Neural progenitor cell (in vitro differentiated cells): Measurements from ENCODE around the gene SUGCT.

Experiments used
- CTCF ChIP-seq: fragments of 200-600 bp; sonication (generic); IDR thresholded peaks from 2 replicates; pipeline ENCODE4 v1.5.1; 2017; ENCODE audit warnings: antibody characterized with exemption, mild to moderate bottlenecking
- EZH2 ChIP-seq: fragments of 200-600 bp; sonication (generic); IDR thresholded peaks from 2 replicates; pipeline ENCODE4 v1.6.1; 2017; ENCODE audit warnings: antibody characterized with exemption, mild to moderate bottlenecking, moderate library complexity

DNA sequence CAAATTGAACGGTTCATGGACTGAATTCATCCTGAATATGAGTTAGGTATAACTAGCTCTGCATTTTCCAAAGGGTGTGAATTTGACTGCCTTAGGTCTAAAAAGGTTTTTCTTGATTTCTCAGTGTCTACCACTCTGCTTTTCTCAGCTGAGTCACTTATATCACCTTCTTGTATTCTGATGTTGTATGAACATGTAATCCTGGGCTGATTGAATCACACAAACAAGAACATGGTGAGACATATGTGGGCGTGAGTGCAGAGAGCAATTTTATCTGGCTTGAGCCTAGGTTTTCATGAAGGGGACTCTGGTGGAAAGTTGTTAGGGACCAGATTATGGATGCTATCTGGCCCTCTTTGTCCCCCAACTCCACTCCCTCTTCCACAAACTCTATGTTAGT is 239.8 kb downstream of the SUGCT start:
- no peak for TF ChIP-seq EZH2
- no peak for TF ChIP-seq CTCF
